Fibroblast of villous mesenchyme (primary cell): Measurements from ENCODE around the gene DBH. TPM values are rescaled to one million over a fixed set of nuclear protein-coding genes. Genes with fewer than 3 reads are reported as not detected.

Experiments
- DNase-seq: peaks from one replicate; pipeline ENCODE4 v3.0.0-alpha.2; 2010; ENCODE audit warnings: low read depth
- H3K4me3 ChIP-seq: 2 replicates; pipeline ENCODE4 v1.5.1; 2011; ENCODE audit warnings: low read depth, mild to moderate bottlenecking, low read length
- CTCF ChIP-seq: IDR thresholded peaks from 2 replicates; pipeline ENCODE4 v1.5.1; 2012; ENCODE audit warnings: low read depth, mild to moderate bottlenecking, low read length; ENCODE audit not compliant: insufficient read depth
- total RNA-seq: library from RNA; depleted of rRNA; stranded (reverse); fragments of >200 nt; gene quantifications from 2 replicates; pipeline ENCODE4 v1.2.3, GENCODE V29; 2012

Gene DBH
- total RNA-seq, 1 donor: not detected

GRCh38 chr9:133637451-133638055 lies 1.4 kb downstream of the DBH start:
- no peak for DNase-seq
- no peak overlapping the region for H3K4me3 ChIP-seq
- no peak for TF ChIP-seq CTCF

DNA sequence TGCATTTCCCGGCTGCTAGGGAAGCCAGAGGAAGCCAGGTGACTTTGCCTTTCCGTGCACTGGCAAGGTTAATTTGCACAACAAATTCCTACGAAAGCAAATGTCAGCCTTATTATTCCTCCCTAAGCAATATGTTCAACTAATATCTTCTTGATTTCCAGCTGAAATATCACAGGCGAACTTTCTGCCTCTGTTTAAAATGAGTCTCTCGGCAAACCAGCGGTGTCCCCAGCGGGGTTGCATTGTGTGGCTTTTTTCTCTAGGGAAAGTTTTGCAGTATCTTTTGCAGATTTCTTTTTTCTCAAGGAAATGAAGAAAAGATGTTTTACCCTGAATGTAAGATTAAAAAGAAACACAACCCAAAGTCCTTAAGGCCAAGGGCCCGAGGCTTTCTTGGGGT lies 1.9 kb downstream of the DBH start:
- DNase-seq: no peak
- no peak overlapping the region for H3K4me3 ChIP-seq
- no peak for TF ChIP-seq CTCF

DNA sequence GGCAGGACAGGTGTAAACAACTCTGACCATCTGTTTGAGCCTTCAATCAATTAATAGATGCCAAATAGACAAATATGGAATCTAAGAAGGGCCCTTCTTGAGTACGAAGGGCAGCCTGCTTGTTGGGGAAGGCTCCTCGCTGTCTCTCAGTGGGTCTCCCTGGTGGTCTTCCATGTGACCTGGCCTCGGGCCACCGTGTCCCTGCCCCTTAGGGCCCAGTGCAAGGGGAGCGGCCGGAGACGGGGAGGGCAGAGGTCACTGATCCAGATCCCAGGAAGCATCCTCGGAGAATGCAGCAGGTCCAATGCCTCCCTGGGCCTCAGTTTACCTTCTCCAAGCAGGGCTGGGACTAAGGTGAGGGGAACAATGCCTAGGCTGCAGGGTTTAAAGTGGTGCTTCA lies 2.5 kb downstream of the DBH start:
- H3K4me3 ChIP-seq: no peak overlapping the region
- no peak for DNase-seq
- no peak for TF ChIP-seq CTCF

DNA sequence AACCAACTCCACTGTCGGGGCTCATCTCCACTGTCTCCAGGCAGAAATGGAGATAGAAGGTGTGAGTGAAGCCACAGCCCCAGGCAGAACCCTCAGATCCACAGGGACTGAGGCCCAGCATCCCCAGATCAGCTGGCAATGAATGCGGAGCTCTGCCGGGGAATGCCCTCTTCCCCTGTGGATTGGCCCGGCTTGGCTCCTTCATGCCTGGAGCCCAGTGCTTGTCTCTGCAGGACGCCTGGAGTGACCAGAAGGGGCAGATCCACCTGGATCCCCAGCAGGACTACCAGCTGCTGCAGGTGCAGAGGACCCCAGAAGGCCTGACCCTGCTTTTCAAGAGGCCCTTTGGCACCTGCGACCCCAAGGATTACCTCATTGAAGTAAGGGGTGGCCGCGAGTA lies 3.5 kb downstream of the DBH start:
- H3K4me3 ChIP-seq: no peak overlapping the region
- DNase-seq: no peak
- no peak for TF ChIP-seq CTCF

DNA sequence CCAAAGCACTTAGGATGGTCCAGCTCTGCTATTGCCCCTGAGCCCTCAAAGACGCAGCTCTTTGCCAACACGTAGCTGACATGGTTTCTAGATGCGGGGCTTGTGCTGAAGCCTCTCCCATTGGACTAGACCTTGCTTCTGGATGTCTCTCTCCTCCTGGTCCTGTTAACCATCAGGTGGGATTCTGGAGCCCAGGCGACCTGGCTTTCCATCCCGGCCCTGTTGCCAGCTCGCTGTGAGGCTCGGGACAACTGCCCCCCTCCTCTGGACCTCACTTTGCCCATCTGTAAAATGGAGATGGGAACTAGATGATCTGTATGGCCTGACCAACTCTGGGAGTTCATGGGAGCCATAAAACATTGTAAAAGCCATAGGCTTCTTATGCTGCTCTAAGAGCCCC lies 4.0 kb downstream of the DBH start:
- no peak overlapping the region for H3K4me3 ChIP-seq
- DNase-seq: no peak
- TF ChIP-seq CTCF: no peak

- TF ChIP-seq CTCF: no peak
- H3K4me3 ChIP-seq: no peak overlapping the region
- DNase-seq: no peak
Measured at GRCh38 chr9:133640580-133641395, 4.6 kb downstream of the DBH start.

DNA sequence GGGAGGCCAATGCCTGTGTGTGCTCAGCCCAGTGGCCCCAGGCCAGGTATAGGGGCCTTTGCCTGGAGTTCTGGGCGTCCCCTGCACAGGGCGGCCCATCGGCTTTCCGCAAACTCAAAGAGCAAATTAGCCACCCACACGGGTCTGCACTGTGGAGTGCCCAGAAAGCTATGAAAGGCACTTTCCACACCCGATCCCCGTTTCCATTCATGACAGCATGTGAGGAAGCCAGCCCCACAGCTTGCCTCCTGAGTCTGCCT lies 5.2 kb downstream of the DBH start:
- no peak for TF ChIP-seq CTCF
- H3K4me3 ChIP-seq: no peak overlapping the region
- DNase-seq: no peak
